T1000 (cell line): ENCODE results near the gene CIPC.

Experiments used
- DNase-seq: peaks from one replicate; lab custom pipeline; 2025; ENCODE audit warnings: mixed read lengths; lab: John Stamatoyannopoulos, UW

CIPC gene

DNA sequence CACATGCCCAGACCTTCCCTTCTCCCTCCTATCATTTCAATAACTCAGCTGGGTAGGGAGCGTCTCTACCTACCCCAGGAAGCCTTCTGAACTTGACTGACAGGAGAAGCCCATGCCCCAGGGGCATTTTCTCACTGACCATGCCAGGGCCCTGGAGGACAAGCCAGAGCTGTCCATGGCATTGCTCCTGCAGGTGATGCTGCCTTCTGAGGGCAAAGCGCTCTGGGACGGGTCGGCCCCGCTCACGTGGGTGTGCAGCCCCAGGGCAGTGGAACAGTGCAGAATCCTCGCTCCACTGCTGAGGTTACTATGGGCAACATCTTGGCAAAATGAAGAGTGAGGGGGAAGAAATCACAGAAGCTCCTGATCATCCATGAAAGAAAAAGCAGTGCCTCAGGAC lies 28.5 kb upstream of the CIPC start:
- no peak for DNase-seq

DNA sequence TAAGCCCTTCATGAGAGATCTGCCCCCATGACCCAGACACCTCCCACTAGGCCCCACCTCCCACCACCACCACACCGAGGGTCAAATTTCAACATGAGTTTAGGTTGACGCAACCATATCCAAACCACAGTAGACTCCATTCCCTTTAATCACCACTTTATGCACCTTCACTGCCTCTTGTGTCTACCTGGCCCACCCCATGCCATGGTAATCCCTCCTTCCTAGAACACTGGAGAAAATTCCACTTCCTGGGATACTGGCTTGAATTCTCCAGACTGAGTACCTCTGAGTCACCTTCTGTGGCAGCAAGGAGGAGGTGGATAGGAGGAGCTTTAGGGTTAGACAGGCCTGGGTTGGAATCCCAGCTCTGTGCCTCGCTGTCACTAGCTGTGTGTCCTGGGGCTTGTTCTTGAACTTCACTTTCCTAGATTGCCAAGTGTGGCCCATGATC lies 26.1 kb upstream of the CIPC start:
- DNase-seq = no peak

DNA sequence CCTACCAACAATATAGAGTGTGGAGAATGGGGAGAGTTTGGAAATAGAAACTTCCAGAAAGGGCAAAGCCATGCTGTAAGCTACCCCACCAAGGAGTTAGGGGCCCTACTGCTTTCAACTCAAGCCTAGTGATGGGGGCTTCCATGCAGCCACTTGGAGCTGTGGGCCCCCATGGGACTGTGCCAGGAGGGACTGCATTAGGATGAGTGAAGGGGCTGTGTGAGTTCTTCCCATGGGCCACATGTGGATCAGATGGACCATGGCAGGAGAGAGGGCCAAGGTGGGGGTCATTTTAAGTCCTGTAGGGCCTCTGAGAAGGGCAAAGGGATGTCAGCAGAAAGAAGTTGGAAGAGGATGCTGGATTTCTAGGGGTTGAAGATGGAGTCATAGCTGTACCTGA lies 23.1 kb upstream of the CIPC start:
- no peak for DNase-seq

DNA sequence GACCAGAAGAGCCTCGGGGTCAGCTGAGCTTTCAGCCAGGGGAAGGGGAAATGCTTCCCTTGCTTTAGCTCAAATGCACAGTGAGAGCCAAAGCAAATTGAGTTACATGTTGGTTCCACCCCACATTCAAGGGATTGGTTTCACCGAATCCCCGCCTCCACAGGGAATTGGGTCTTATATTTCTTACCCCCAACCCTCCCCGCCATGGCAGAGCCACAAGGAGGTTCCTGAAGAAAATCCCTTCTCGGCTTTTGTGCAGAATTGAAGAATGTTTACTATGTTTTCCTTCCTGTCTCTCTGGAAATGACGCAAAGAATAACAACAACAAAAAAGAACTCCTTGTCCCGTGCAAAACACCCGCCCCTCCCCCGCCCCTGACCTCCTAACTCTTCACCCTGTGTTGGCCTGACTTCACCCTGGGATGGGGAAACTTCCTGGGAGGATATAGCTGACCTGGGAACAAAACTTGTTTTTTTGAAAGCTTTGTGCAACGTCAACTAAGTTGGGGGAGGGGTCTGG lies 21.9 kb upstream of the CIPC start:
- no peak for DNase-seq

DNA sequence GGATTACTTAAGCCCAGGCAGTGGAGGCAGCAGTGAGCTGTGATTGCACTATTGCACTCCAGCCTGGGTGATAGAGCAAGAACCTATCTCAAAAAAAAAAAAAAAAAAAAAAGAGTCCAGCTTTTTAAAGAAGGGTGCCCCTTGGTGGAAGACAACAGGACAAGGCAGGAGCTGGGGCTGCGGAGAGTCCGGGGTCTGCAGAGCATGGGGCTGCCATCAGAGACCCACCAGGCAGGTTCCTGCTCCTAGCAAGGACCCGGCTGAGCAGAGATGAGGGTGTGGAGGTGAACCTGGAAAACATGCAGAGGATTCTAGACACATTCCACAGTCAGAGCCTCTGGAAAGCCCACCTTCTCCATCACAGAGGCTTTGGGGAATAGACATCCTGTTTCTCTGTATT lies 21.0 kb upstream of the CIPC start:
- DNase-seq = no peak

DNA sequence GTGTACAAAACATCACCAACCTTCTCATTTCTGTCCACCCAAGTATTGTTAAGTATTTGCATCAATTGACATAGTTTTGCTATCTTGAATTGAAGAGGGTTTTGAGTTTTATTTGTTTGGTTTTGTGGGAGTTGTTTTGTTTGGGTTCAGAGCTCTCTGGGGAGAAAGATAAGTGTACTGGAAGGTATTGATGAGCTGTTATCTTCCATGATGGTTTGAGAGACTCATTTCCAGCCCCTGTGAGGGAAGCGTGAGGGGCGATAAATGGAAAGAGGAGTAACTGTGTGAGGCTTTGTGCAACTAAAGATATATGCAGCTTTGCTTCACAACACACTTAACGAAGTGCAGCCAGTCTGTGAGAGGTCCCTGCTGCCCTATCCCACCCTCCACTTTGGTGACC lies 15.7 kb upstream of the CIPC start:
- no peak for DNase-seq

DNA sequence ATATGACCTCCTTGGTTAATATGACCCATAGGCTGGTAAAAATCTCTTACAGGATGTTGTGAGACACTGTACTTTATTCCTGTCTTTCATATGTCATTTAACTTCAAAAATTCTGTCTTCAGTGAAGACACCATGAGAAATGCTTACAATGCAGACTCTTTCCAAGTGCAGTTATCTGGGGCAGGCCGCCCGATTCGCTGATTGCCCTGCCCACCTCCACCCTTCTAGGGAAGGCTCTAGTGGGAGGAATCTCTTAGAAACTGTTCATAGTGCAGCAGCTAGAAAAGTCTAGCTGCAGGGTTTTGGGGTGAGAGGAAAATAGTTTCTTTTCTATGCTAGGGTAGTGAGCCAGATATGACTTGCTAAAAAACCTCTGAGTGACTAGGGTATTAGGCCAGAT lies 15.0 kb upstream of the CIPC start:
- no peak for DNase-seq

DNA sequence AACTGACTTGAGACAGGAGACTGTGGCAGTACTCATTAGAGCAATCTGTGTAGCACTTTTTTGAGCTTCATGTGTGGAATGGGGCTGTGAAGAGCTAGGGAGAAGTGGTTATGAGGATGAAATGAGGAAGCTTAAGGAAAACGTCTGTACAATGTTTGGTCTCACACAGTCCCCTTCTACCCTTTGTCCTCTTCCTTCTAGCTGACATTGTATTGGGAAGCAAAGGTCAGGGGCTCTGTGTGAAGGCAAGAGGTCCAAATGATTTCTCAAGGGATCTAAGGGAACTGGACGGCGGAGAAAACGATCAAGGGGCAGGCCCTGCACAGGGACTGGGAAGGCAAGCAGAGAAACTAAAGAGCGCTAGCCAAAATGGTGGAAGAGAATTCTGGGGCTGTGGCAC lies 13.1 kb upstream of the CIPC start:
- DNase-seq = no peak

DNA sequence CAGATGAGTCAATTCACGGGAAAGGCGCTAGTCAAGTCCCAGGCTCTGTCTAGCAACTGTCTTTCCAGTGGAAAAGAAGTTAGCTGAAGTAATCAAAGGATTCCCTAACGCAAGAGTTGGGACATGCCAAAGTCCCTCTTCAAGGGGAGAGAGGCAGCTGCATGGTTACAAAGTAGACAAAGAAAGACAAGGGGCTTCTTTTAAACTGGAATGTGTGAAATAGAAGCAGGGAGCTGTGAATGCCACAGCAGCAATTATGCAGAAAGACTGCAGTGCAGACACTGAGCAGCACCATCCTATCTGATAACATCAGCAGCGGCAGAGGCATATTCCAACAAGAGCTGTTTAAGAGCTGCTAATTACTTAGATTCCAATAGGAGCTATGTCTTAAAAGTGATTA lies 12.5 kb upstream of the CIPC start:
- no peak for DNase-seq

DNA sequence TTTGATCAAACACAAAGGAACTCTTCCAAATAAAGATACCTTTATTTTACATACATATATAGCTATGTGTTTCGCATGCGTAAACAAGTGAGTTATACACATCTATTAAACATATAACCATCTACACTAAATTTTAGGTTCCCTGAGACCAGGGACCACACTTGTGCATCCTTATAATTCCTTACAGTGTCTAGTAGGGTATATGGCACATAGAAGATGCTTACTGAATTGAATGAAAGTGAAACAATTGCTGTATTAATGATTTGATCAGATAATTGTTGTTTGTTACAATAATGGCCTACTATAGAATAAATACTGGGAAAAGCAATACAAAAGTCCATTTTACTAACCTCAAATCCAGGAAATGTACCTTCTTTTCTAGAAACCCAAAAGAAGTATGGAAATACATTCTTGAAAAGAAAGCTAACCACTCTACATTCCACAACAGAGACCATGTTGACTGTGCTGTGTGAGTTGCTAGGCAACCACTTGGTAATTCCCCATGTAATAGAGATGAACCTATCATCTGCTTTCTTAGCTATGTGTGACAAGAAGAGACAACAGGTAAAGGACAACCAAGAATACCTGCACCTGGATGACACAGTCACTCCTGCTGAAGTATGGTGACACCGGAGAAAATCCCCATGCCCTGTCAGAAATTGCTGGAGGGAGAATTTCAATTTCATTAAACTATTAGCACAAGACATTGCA lies 11.9 kb upstream of the CIPC start:
- DNase-seq = no peak

DNA sequence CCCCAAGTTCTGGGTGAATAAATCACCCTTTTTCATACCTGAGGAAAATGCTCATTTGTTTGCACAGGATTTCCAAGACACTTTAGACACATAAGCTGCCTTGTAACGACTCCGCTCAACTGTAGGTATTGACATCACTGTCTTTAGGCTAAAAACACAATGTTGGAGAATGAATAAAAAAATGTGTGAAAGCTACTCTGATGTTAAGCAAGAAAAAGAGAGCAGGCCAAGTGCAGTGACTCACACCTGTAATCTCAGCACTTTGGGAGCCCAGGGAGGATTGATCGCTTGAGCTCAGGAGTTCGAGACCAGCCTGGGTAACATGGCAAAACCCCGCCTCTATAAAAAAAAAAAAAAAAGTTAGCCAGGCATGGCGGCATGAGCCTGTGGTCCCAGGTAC lies 11.1 kb upstream of the CIPC start:
- DNase-seq = no peak

DNA sequence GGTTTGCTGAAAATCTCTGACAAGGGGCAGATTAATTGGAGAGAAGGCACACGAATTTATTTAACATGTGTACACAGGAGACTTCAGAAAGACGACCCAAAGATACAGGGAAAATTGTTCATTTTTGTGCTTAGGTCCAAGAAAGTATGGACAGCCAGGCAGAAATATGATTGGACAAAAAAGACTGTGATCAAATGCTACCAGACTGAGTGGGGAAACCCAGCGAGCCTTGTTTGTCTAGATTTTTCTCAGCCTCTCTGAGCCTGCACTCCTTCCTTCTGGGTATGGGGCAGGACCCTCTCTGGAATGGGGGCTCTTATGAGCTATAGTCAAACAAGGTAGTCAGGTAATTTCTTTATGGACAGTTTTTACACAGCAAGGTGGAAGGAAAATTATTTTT lies 10.4 kb upstream of the CIPC start:
- DNase-seq = no peak

DNA sequence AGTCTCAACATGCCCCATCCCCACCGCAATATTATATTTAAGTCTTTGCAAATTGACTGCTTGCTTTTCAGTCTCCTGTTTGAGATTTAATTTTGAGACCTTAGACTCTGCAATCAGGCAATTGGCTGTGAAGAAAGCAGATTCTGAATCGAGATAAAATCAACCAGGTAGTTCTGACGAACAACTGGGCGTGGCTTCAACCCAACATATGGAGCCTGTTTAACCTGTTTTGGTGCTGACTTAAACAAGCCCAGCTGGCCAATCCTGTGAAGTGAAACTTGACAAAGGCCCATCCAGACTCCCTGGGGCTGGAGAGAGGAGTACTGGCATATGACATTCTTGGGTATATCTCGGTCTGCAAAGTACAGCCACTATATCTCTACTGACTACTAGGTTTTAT lies 9.8 kb upstream of the CIPC start:
- DNase-seq = no peak

DNA sequence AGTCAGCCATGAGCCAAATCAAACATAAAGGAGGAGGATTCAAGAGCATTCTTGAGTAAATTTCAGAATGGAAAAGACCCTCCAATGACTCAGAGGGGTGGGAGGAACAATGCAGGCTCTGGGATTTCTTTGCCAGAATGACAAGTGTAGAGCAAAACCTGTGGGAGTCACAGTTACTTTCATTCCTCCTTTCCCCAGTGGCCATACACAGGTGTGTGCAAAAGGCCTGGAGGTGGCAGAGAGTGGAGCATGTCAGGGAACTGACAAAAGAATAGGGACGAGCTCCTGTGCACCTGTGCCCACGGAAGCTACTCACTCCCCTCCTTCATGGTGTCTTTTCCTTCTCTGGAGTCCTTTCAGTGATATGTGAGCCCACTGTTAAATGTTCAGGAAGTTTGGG lies 9.4 kb upstream of the CIPC start:
- no peak for DNase-seq

DNA sequence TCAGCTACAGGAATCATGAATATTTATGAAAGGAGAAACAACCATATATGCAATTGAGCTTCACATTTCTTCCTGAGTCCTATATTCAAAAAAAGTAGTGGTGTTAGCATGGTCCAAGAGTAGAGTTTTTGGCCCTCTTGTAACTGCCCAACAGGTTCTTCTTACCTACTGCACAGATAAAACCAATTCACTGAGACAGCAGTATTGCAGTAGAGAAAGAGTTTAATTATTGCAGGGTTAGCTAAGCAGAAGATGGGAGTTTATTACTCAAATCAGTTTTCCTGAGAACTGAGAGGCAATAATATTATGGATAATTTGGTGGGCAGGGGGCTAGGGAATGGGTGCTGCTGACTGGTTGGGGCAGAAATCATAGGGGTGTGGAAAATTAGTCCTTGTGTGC lies 6.5 kb upstream of the CIPC start:
- DNase-seq = no peak

DNA sequence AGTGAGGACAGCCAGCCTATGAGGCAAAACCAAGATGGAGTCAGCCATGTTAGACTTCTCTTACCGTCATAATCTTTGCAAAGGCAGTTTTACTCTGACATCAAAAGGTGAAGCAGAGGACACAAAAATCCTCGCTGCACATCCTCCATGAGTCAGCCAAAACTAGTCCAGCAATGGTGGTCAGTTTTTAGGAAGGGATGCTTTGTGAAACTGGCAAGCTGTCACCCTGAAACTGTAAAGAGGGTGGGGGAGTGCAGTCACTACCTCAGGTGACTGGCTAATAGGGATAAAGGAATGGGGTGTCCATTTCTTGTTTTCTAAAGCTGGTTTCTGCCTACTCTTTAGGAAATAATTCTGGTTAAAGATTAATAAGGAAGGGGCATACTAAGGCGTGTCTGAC lies 5.4 kb upstream of the CIPC start:
- DNase-seq = no peak

DNA sequence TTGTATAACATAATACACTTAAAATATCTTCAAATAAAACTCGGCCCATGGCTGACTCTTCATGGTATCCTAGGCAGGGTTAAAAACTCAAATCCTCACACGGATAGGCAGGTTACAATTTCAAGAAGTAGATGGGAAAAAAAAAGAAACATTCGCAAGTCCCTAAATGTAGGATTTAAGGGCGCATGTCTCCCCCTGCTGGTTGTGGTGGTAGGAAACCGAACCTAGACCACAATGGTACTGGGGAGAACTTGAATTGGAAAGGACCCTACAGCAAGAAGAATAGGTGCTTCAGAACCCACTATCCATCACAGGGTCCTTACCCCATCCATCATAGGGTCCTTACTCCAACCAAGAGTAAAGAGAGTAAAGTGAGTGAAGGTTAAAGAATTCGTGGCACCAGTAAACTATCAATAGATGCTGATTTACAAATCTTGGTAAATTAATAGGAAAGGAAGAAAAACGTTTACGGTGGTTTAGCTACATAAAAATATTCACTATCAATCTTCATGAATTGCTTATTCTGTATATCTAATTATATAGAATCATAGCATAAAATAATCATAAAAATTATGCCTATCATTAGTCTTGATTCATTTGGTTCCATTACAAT lies 3.3 kb upstream of the CIPC start:
- peak; percentile 50 for DNase-seq

DNA sequence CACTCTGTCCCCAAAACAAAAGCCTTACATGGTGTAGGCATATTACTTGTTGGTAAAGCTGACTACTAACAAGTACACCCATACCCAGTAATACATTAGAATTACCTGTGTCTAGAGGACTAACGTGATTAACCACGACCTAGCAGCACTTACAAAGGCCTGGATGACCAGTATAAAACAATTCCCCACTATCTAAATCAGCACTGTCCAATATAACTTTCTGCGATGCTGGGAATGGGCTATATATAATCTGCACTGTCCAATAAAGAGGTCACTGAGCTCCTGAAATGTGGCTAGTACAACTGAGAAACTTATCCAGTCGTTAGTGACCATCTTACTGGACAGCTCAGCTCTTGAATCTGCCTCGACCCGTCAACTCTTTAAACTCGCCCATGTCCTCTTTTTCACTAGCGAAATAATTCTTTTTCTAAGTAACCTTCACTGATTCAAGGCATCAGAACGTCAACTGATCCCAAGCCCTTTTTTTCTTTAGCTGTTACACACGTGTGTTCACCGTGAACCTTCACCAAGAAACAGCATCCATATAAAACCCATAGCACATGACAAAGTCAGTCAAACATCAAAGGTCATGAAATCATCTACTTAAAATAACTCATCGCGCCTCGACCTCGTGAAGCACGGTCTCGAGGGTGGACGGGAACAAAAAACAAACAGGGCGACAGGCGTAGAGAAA lies 905 bp upstream of the CIPC start:
- DNase-seq = no peak

DNA sequence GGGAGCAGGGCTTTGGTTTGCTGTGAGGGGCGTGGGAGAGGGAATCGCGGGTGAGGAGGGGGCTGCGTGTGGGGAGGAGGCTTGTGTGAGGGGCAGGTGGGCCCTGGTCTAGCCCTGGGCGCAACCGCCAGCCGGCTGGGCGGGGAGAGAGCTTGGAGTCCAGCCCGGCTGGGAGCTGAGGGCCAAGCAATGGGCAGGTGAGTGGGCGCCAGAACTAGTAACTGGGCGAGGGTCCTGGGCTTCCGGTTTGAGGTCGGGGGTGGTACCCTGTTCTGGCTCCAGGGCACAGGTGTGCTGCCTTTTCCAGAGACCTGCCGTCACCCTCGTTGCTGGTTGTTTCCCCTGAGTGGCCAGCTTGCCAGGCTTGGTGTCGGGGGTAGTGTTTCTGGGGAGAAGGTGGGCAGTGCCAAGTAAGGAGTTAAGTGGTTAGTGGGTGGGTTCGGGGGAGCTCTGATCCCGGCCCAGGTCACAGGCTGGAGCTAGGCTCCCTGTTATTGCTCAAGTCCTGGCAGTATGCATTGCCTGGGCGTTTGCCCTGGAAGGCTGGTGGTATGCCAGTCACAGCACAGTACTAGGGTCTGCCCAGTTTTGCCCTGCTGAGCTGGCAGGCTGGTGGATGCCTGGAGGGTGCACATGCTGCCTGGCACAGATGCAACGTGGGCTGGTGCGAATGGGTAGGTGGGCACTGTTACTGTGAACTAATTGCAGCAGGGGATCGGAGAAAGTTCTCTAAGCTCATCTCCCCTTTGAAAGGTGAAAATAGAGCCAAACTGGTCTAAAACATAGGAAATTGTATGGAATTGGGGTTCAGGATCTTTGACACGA lies 683 bp downstream of the CIPC start:
- DNase-seq = no peak

DNA sequence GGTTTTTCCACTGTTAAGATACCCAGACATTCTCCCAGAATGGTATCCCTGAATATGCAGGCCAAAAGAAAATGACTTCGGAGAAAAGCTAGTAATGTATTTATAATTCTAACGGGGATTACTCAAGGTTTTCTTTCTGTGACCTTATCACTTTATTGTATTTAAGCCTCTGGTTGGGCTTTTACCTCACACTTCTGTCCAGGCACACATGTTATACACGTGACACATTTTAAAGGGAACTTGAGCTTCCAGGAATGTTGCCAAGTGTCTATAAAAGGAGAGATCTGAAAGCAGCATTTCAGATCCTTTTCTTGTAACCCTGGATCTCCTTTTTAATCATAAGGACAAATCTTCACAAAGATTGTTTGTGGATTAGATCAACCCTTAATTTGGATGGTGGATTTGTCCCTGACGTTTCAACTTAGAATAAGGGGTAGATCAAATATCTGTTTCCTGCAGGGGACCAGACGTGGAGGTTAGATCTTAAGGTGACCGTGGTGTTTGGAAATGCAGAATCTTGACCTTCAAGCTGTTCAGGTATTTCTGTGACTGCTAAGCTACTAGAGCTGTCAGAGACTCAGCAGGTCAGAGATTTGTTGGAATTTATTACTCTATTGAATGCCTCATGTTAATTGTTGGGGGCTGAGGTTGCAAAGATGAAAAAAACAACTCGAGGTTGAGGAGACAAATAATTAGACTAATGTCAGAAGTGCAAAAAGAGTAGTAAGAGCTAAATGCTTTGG lies 1.5 kb downstream of the CIPC start:
- no peak for DNase-seq

DNA sequence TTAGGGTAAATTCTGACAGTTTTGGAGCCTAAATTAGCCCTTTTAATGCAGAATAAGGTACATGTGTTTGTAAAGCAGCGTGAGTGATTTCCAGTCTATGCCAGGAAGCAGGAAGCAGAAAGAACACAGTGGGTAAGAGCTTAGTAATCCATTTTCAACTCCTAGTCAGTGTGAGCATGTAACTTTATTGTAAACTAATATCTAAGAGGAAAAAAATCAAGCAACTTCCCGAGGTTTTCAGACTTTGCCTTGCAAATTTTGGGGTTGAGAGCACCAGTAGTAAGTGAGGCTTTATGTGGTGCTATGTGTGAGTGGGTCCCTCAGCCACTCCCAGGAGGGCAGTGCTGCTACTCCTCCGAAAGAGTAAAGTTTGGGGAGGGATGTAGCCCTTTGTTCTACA lies 2.9 kb downstream of the CIPC start:
- no peak for DNase-seq

DNA sequence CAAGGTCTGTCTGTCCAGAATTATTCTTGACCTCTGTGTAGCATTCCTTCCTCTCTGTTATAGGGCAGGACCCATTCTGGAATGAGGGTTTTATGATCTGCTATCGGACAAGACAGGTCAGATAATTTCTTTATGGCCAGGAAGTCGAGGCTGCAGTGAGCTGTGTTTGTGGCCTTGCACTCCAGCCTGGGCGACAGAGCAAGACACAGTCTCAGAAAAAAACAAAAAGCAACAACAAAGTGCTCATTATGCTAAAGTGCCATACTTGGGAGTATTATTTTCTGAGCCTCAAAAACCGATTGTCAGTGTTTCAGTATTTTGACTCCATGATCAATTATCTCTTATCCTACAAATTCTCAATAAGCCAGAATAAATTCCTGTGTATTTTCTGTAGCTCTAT lies 4.1 kb downstream of the CIPC start:
- DNase-seq = no peak
